NB4 (cell line): ENCODE data around the gene COQ10B.
"Not testable (repeated sequence)": the region's sequence is repeated elsewhere in the genome, so short reads cannot be mapped to it uniquely, and the experiment has no call there.

Source experiments
- DNase-seq: peaks from one replicate; pipeline ENCODE4 v3.0.0; 2010; ENCODE audit warnings: low read depth
- H3K4me3 ChIP-seq: one replicate; pipeline ENCODE4 v1.5.1; 2011; ENCODE audit warnings: mild to moderate bottlenecking, low read depth, low read length, moderate library complexity
- CTCF ChIP-seq: IDR thresholded peaks from one replicate; pipeline ENCODE4 v1.5.1; 2012; ENCODE audit warnings: low read depth, low read length
- MAX ChIP-seq: IDR thresholded peaks from 2 replicates; pipeline ENCODE4 v1.6.1; 2011; ENCODE audit warnings: low read depth, low read length
- MYC ChIP-seq: IDR thresholded peaks from 2 replicates; pipeline ENCODE4 v1.6.1; 2011; ENCODE audit warnings: low read depth, low read length
- POLR2A ChIP-seq: IDR thresholded peaks from 2 replicates; pipeline ENCODE4 v1.6.1; 2011; ENCODE audit warnings: mild to moderate bottlenecking; ENCODE audit not compliant: insufficient read length; ENCODE audit errors: extremely low read depth

The COQ10B gene

GRCh38 chr2:197480165-197481036 lies 27.0 kb downstream of the COQ10B start:
- no peak overlapping the region for H3K4me3 ChIP-seq
- DNase-seq = no peak
- TF ChIP-seq CTCF (no peak), MAX (no peak), POLR2A (no peak), MYC (no peak)

- DNase-seq, H3K4me3 ChIP-seq: not testable (repeated sequence)
Observed at GRCh38 chr2:197484248-197484647, 30.9 kb downstream of the COQ10B start.

- no peak for TF ChIP-seq POLR2A
- TF ChIP-seq CTCF = no peak
- TF ChIP-seq MYC = no peak
- no peak for TF ChIP-seq MAX
- H3K4me3 ChIP-seq = no peak overlapping the region
- DNase-seq = no peak
Observed at GRCh38 chr2:197486175-197486574, 32.8 kb downstream of the COQ10B start.

- TF ChIP-seq POLR2A (no peak), MAX (no peak), MYC (no peak), CTCF (no peak)
- H3K4me3 ChIP-seq = no peak overlapping the region
- DNase-seq = no peak
Observed at GRCh38 chr2:197487385-197487784, 34.0 kb downstream of the COQ10B start.

GRCh38 chr2:197495433-197496134 lies 42.2 kb downstream of the COQ10B start:
- H3K4me3 ChIP-seq = peak overlapping the region; percentile 76
- TF ChIP-seq POLR2A = no peak
- TF ChIP-seq MAX = no peak
- TF ChIP-seq MYC = no peak
- TF ChIP-seq CTCF = no peak
- DNase-seq = no peak

GRCh38 chr2:197496695-197497094 lies 43.3 kb downstream of the COQ10B start:
- DNase-seq = no peak
- H3K4me3 ChIP-seq = peak overlapping the region; percentile 76
- TF ChIP-seq CTCF (no peak), MYC (no peak), POLR2A (no peak), MAX (no peak)
